GM12878 (cell line): ENCODE data around the gene LDLRAD4. TPM values are rescaled to one million over a fixed set of nuclear protein-coding genes. Genes with fewer than 3 reads are reported as not detected.

ENCODE experiments used
- ATAC-seq: fragments of 200-7000 bp; cut with Tn5 transposase; 3 replicates; pipeline ENCODE4 v1.9.1; 2020; ENCODE audit warnings: mild to moderate bottlenecking, moderate library complexity
- BruUV-seq: library from RNA; stranded (reverse); fragments of 400-500 nt; replicated peaks from 2 replicates; lab custom pipeline; 2021; lab: Mats Ljungman, UMichigan
- CTCF ChIA-PET: fragments of 300-600 bp; sonication (Branson Sonifier 250); formaldehyde crosslinking; extraction: SDS; loops from one replicate; lab custom pipeline; 2021; ENCODE audit warnings: inconsistent platforms; lab: Yijun Ruan, JAX
- POLR2A ChIA-PET: fragments of 350-600 bp; formaldehyde crosslinking; extraction: SDS; loops from one replicate; lab custom pipeline; 2021; ENCODE audit warnings: inconsistent platforms; lab: Charles Lee
- RAD21 ChIA-PET: fragments of 300-600 bp; sonication (Branson Sonifier 250); formaldehyde crosslinking; loops from one replicate; lab custom pipeline; 2023; ENCODE audit warnings: antibody characterized with exemption; ENCODE audit not compliant: unreplicated experiment; lab: Charles Lee
- SMC1A ChIA-PET: fragments of 300-600 bp; sonication (Branson Sonifier 250); formaldehyde crosslinking; loops from one replicate; lab custom pipeline; 2023; ENCODE audit not compliant: unreplicated experiment, uncharacterized antibody; lab: Charles Lee
- DNase-seq: peaks from one replicate; pipeline ENCODE4 v3.0.0-alpha.2; 2011; ENCODE audit warnings: low read depth, low spot score
- FAIRE-seq: peaks from 3 replicates; lab custom pipeline; 2011; peaks lifted over from hg19 to GRCh38; lab: Jason Lieb, UNC
- H2AFZ ChIP-seq: 2 replicates; pipeline ENCODE4 v1.6.0; 2011; ENCODE audit warnings: low read depth, low read length, control low read depth; ENCODE audit not compliant: control insufficient read depth
- H3K27ac ChIP-seq: 2 replicates; pipeline ENCODE4 v1.5.1; 2011; ENCODE audit warnings: control low read depth; ENCODE audit not compliant: control insufficient read depth, insufficient read depth
- H3K27me3 ChIP-seq, 2 experiments: replicated peaks in 1 of 2; 2 replicates each; pipeline versions ENCODE4 v1.6.0 to v1.6.1; 2011; ENCODE audit warnings: low read length in 1 of 2; ENCODE audit not compliant: control insufficient read depth in 2 of 2, insufficient read depth in 2 of 2
- H3K36me3 ChIP-seq, 2 experiments: 2 replicates each; pipeline ENCODE4 v1.5.1; 2011; ENCODE audit warnings: low read length in 1 of 2; ENCODE audit not compliant: control insufficient read depth in 2 of 2, insufficient read depth in 2 of 2
- H3K4me1 ChIP-seq: 2 replicates; pipeline ENCODE4 v1.6.1; 2011; ENCODE audit warnings: mild to moderate bottlenecking, low read length, moderate library complexity, mixed read lengths; ENCODE audit not compliant: control insufficient read depth, insufficient read depth
- H3K4me2 ChIP-seq: 2 replicates; pipeline ENCODE4 v1.6.0; 2011; ENCODE audit warnings: control low read depth; ENCODE audit not compliant: control insufficient read depth, insufficient read depth
- H3K4me3 ChIP-seq: fragments of 200-600 bp; sonication (generic); 2 replicates; pipeline ENCODE4 v1.5.1; 2016
- H3K79me2 ChIP-seq: 2 replicates; pipeline ENCODE4 v1.6.0; 2011; ENCODE audit warnings: low read length; ENCODE audit not compliant: control insufficient read depth, insufficient read depth
- H3K9ac ChIP-seq: 2 replicates; pipeline ENCODE4 v1.8.0; 2011; ENCODE audit warnings: low read length, control low read depth, mixed read lengths; ENCODE audit not compliant: control insufficient read depth, insufficient read depth
- H3K9me3 ChIP-seq: replicated peaks from 3 replicates; pipeline ENCODE4 v1.5.1; 2011; ENCODE audit warnings: mild to moderate bottlenecking, low read length; ENCODE audit not compliant: control insufficient read depth, insufficient read depth
- H4K20me1 ChIP-seq: 2 replicates; pipeline ENCODE4 v1.6.0; 2011; ENCODE audit not compliant: control insufficient read depth, insufficient read depth
- NR2C1 ChIP-seq: fragments of 450-650 bp; IDR thresholded peaks from 2 replicates; pipeline ENCODE4 v1.6.1; 2017; ENCODE audit warnings: antibody characterized with exemption, mild to moderate bottlenecking, moderate library complexity
- PAX5 ChIP-seq: IDR thresholded peaks from 2 replicates; pipeline ENCODE4 v1.6.1; 2011; ENCODE audit warnings: low read depth, low read length, borderline replicate concordance
- YY1 ChIP-seq: IDR thresholded peaks from 2 replicates; pipeline ENCODE4 v1.6.1; 2011; ENCODE audit warnings: low read depth, mild to moderate bottlenecking, low read length
- ZNF207 ChIP-seq: fragments of 450-650 bp; IDR thresholded peaks from 2 replicates; pipeline ENCODE4 v1.6.1; 2014; ENCODE audit warnings: antibody characterized with exemption, mild to moderate bottlenecking, borderline replicate concordance
- WGBS: methylation state at CpG from one replicate; pipeline ENCODE4 v1.1.6; 2016; ENCODE audit warnings: low lambda C conversion rate; ENCODE audit not compliant: insufficient replicate concordance, insufficient coverage; ENCODE audit errors: missing lambda C conversion rate; 5-methylcytosine and 5-hydroxymethylcytosine counted together
- in situ Hi-C: fragments of 300-500 bp; cut with MboI; formaldehyde crosslinking; loops from 9 replicates; pipeline ENCODE4 v1.14.3; 2018; ENCODE audit warnings: mixed read lengths
- intact Hi-C: fragments of 100-400 bp; cut with micrococcal nuclease; formaldehyde crosslinking; loops from one replicate; pipeline ENCODE4 v1.14.2; 2022; ENCODE audit not compliant: unreplicated experiment
- polyA plus RNA-seq, 11 experiments: library from polyadenylated mRNA; depleted of rRNA in 4 of 11; unstranded in 6 of 11; stranded (reverse) in 5 of 11; fragments of >200 nt; fragmentation: Nextera tagmentation in 4 of 11; fragmentation: Illumina TruSeq in 1 of 11; extraction: Ambion mirVana in 4 of 11; extraction: Trizol in 1 of 11; gene quantifications; 1 replicate in 1 of 11; 2 replicates in 10 of 11; pipeline versions ENCODE4 v1.2.1 to v1.2.3, GENCODE V29; 2011 to 2016; ENCODE audit warnings: inconsistent platforms in 2 of 11, missing spikeins in 2 of 11, low read depth in 1 of 11
- total RNA-seq, 4 experiments: library from RNA; depleted of rRNA in 3 of 4; stranded (reverse); fragments of >200 nt in 3 of 4; fragmentation: Illumina TruSeq in 1 of 4; extraction: Trizol in 1 of 4; gene quantifications; 2 replicates each; pipeline versions ENCODE4 v1.2.1 to v1.2.3, GENCODE V29; 2013 to 2021
- TF ChIP-seq, protein P1 (sequence below): fragments of 450-650 bp; IDR thresholded peaks from 2 replicates; pipeline ENCODE4 v1.6.1; 2016; ENCODE audit warnings: mild to moderate bottlenecking
- TF ChIP-seq, protein P2 (sequence below): fragments of 150-350 bp; IDR thresholded peaks from 2 replicates; pipeline ENCODE4 v1.6.1; 2016; ENCODE audit warnings: low read depth, low read length

LDLRAD4 gene
- total and polyA plus RNA-seq, 10 of the 15 experiments (the other 5 are each of a cell fraction or from before 2014, with no cell fraction given) = 2.7 to 16.8 (median 11.2) TPM

DNA sequence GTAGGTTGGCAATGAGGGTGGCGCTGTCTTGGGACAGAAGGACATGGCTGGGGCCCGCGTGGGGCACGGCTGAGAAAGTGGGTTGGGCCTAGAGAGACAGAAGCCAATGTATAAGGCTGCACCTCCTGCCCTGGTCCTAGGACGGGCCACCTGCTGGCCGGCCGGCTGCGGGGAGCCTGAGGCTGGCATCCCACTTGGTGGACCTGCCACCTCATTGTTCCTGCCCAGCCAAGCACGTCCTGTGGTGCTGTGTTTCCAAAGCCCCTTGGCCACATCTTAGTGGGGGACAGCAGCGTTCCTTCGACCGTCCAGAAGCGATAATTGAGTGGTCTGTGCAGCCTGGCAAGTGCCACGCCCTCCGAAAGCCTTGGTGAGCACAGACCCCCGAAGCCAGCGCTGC is 223.9 kb downstream of the LDLRAD4 start:
- WGBS = 66% methylated on average over 15 of the region's 17 CpGs
- no TSS peak for BruUV-seq
- Histone ChIP-seq H3K9me3 (no peaks in the 10 kb centered on the region), H2AFZ (no peak overlapping the region), H3K4me3 (no peak overlapping the region), H3K79me2 (no peaks in the 10 kb centered on the region), H3K27ac (no peak overlapping the region), H3K36me3 (no peaks in the 10 kb centered on the region)
- intact Hi-C loops = no loop called here
- TF ChIP-seq, protein P1, sequence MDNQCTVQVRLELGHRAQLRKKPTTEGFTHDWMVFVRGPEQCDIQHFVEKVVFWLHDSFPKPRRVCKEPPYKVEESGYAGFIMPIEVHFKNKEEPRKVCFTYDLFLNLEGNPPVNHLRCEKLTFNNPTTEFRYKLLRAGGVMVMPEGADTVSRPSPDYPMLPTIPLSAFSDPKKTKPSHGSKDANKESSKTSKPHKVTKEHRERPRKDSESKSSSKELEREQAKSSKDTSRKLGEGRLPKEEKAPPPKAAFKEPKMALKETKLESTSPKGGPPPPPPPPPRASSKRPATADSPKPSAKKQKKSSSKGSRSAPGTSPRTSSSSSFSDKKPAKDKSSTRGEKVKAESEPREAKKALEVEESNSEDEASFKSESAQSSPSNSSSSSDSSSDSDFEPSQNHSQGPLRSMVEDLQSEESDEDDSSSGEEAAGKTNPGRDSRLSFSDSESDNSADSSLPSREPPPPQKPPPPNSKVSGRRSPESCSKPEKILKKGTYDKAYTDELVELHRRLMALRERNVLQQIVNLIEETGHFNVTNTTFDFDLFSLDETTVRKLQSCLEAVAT = no peak
- TF ChIP-seq NR2C1 (no peak), YY1 (no peak), ZNF207 (no peak), PAX5 (no peak)
- TF ChIP-seq, protein P2, sequence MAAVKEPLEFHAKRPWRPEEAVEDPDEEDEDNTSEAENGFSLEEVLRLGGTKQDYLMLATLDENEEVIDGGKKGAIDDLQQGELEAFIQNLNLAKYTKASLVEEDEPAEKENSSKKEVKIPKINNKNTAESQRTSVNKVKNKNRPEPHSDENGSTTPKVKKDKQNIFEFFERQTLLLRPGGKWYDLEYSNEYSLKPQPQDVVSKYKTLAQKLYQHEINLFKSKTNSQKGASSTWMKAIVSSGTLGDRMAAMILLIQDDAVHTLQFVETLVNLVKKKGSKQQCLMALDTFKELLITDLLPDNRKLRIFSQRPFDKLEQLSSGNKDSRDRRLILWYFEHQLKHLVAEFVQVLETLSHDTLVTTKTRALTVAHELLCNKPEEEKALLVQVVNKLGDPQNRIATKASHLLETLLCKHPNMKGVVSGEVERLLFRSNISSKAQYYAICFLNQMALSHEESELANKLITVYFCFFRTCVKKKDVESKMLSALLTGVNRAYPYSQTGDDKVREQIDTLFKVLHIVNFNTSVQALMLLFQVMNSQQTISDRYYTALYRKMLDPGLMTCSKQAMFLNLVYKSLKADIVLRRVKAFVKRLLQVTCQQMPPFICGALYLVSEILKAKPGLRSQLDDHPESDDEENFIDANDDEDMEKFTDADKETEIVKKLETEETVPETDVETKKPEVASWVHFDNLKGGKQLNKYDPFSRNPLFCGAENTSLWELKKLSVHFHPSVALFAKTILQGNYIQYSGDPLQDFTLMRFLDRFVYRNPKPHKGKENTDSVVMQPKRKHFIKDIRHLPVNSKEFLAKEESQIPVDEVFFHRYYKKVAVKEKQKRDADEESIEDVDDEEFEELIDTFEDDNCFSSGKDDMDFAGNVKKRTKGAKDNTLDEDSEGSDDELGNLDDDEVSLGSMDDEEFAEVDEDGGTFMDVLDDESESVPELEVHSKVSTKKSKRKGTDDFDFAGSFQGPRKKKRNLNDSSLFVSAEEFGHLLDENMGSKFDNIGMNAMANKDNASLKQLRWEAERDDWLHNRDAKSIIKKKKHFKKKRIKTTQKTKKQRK = no peak
- TF ChIP-seq, all 136 proteins: peak for 0
- SMC1A ChIA-PET = interaction anchor here (1.2 kb wide), 1 partner anchor 225 kb away, joined by 3 read pairs; no protein-coding TSS in a partner anchor
- RAD21 ChIA-PET = no interaction called here
- POLR2A ChIA-PET = no interaction called here
- no peak for ATAC-seq
- no peak for FAIRE-seq
- in situ Hi-C loops = no loop called here
- no peak overlapping the region for H3K4me2 ChIP-seq
- no peaks in the 10 kb centered on the region for H4K20me1 ChIP-seq
- DNase-seq = no peak
- H3K27me3 ChIP-seq = no peaks in the 10 kb centered on the region; a peak in 2 of 4 replicates
- H3K9ac ChIP-seq = no peak overlapping the region
- CTCF ChIA-PET = interaction anchor here (1.0 to 1.1 kb wide), 2 partner anchors 118 to 226 kb away, joined by 3 to 5 read pairs; no protein-coding TSS in a partner anchor
- no peaks in the 10 kb centered on the region for H3K4me1 ChIP-seq
